GM21619 (cell line): ENCODE measurements around the gene CEACAM4.

ENCODE experiments used
- ATAC-seq: cut with Tn5 transposase; IDR thresholded peaks from one replicate; pipeline ENCODE4 v1.9.1; 2021; ENCODE audit not compliant: unreplicated experiment

The CEACAM4 gene

GRCh38 chr19:41617941-41618730, 8.7 kb downstream of the CEACAM4 start:
- ATAC-seq = no peak

GRCh38 chr19:41616792-41617621, 9.9 kb downstream of the CEACAM4 start:
- ATAC-seq = no peak

GRCh38 chr19:41615207-41615606, 11.7 kb downstream of the CEACAM4 start:
- no peak for ATAC-seq

GRCh38 chr19:41612483-41612882, 14.4 kb downstream of the CEACAM4 start:
- no peak for ATAC-seq

GRCh38 chr19:41610789-41611188, 16.1 kb downstream of the CEACAM4 start:
- ATAC-seq = no peak

- ATAC-seq = no peak
Measured at GRCh38 chr19:41607668-41608067, 19.2 kb downstream of the CEACAM4 start.

- no peak for ATAC-seq
Measured at GRCh38 chr19:41606215-41606837, 20.5 kb downstream of the CEACAM4 start.

- no peak for ATAC-seq
Measured at GRCh38 chr19:41604831-41605230, 22.0 kb downstream of the CEACAM4 start.

- no peak for ATAC-seq
Measured at GRCh38 chr19:41601771-41602170, 25.1 kb downstream of the CEACAM4 start.

- no peak for ATAC-seq
Measured at GRCh38 chr19:41599175-41599966, 27.5 kb downstream of the CEACAM4 start.

- no peak for ATAC-seq
Measured at GRCh38 chr19:41597600-41598041, 29.3 kb downstream of the CEACAM4 start.

- ATAC-seq = no peak
Measured at GRCh38 chr19:41595890-41596280, 31.0 kb downstream of the CEACAM4 start.

GRCh38 chr19:41595258-41595889, 31.5 kb downstream of the CEACAM4 start:
- no peak for ATAC-seq

GRCh38 chr19:41591951-41592562, 34.8 kb downstream of the CEACAM4 start:
- ATAC-seq = no peak

GRCh38 chr19:41590936-41591335, 35.9 kb downstream of the CEACAM4 start:
- ATAC-seq = no peak

- ATAC-seq = no peak
Measured at GRCh38 chr19:41589371-41589770, 37.5 kb downstream of the CEACAM4 start.

GRCh38 chr19:41588497-41589209, 38.2 kb downstream of the CEACAM4 start:
- ATAC-seq = no peak

GRCh38 chr19:41587838-41588210, 39.0 kb downstream of the CEACAM4 start:
- no peak for ATAC-seq

- no peak for ATAC-seq
Measured at GRCh38 chr19:41587101-41587837, 39.6 kb downstream of the CEACAM4 start.
